Esophagus muscularis mucosa (tissue), 3 donors: ENCODE data around the gene GPR160.

Experiments used
- EP300 ChIP-seq: sonication (generic); formaldehyde crosslinking; IDR thresholded peaks from one replicate; pipeline ENCODE4 v1.6.1; 2017; ENCODE audit warnings: antibody characterized with exemption
- TF ChIP-seq, protein P1 (sequence below), 3 experiments: fragments of 200-600 bp in 2 of 3; fragments of 450-650 bp in 1 of 3; sonication (generic) in 2 of 3; IDR thresholded peaks; one replicate each; pipeline ENCODE4 v1.5.1; 2017 to 2019; ENCODE audit warnings: antibody characterized with exemption in 3 of 3, mild to moderate bottlenecking in 2 of 3, moderate library complexity in 1 of 3

DNA sequence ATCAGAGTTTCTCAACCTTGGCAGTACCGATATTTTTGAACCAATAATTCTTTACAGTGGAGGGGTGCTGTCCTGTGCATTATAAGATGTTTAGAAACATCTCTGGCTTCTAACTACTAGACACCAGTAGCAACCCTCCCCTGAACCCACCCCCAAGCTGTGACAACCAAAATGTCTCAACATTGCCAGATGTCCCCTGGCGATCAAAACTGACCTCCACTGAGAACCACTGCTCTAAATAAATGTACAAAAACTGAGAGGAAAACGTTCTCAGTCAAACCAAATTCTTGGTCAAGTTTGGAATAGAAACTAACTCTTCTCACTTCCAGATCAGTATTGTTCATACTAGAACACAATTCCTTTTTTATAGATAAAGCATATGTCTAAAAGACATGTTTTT lies 58.5 kb downstream of the GPR160 start:
- TF ChIP-seq, protein P1, sequence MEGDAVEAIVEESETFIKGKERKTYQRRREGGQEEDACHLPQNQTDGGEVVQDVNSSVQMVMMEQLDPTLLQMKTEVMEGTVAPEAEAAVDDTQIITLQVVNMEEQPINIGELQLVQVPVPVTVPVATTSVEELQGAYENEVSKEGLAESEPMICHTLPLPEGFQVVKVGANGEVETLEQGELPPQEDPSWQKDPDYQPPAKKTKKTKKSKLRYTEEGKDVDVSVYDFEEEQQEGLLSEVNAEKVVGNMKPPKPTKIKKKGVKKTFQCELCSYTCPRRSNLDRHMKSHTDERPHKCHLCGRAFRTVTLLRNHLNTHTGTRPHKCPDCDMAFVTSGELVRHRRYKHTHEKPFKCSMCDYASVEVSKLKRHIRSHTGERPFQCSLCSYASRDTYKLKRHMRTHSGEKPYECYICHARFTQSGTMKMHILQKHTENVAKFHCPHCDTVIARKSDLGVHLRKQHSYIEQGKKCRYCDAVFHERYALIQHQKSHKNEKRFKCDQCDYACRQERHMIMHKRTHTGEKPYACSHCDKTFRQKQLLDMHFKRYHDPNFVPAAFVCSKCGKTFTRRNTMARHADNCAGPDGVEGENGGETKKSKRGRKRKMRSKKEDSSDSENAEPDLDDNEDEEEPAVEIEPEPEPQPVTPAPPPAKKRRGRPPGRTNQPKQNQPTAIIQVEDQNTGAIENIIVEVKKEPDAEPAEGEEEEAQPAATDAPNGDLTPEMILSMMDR (IDR thresholded peaks at IDR 0.05): no peak
- TF ChIP-seq EP300: no peak
